ENCODE data around the gene SH3BP4. TPM values are rescaled to one million over a fixed set of nuclear protein-coding genes. Genes with fewer than 3 reads are reported as not detected.

SH3BP4 gene
- total RNA-seq, 2 donors from 2014 or later: not detected

DNA sequence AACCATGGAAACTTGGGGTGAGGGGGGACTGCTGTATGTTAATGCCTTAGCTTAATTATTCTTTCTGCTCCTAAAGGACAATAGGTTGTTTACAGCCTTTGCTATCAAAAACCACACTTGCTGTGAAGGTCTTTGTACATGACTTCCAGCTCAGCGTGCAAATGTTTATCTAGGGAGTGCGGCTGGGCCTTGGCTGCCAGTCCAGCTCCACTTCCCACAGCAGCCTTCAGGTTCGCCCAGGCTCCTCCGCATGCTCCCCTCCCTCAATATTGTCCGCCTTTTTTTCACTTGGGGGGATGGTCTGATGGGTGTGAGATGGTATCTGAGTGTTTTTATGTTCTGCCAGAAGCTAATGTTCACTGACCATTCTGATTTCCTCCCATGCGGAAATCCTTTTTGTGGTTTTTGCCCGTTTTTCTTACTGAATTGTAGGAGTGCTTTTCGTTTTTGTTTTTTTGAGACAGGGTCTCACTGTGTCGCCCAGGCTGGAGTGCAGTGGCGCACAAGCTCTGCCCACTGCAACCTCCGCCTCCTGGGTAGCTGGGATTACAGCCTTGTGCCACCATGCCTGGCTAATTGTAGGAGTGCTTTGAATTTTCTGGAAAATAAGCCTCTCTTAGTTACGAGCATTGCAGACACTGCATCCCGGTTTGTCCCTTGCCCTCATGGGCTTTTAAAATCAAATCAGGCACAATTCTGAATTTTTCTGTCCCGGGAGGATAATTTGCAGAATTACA, 28.8 kb downstream of the SH3BP4 start:
- Mint-ChIP-seq H3K27ac (no peak overlapping the region), H3K9me3 (no peaks in the 10 kb centered on the region), H3K27me3 (peaks cover 12% of the 10 kb centered on the region), H3K4me3 (no peak overlapping the region), H3K4me1 (no peaks in the 10 kb centered on the region), H3K36me3 (ENCODE audit: low read depth) (no peaks in the 10 kb centered on the region)
- ATAC-seq (replicated peaks): no peak

DNA sequence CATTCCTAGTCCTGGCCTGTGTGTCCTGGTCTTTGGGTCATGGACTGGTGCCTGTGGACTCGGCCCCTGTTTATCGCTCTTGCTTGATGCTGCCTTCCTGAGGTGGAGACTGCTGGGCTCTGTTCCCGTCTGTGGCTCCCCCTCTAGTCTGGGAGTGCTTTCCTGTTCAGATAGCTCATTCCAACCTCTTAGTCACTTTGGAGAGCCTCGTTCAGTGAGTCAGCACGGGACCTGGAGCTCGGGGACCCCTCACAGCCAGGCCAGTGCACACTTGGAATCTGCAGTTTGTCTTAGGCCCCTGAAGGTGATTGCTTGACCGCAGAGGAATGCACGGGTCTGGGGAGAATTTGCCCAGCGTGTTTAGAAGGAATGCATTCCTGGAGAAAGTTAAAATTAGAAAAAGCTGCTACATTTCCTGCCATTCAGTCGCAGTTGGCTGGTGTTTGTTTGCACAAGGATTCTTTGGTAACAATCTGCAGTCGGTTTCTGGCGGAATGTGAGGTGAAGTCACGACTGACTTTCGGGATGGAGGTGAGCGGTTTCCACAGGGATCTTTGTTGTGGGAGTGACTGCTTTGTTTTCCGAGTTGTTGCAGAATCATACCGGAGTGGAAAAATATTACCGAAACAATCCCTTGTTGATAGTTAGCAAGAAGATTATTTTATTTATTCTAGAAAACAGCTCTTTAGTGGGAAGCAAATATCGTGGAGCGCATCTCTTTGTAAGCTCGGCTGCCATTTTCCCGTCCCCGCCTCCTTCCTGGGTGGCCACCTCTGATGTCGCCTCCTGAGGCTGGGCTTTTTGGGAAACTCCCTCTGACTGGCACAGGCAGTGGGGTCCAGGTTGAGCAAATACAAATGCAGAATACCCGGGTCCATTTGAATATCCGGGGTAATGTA, 29.6 kb downstream of the SH3BP4 start:
- no peaks in the 10 kb centered on the region for H3K4me1 Mint-ChIP-seq
- H3K9me3 Mint-ChIP-seq: no peaks in the 10 kb centered on the region
- H3K36me3 Mint-ChIP-seq (ENCODE audit: low read depth): no peaks in the 10 kb centered on the region
- H3K4me3 Mint-ChIP-seq: no peak overlapping the region
- ATAC-seq (replicated peaks): no peak
- H3K27ac Mint-ChIP-seq: no peak overlapping the region
- H3K27me3 Mint-ChIP-seq: peaks cover 12% of the 10 kb centered on the region

DNA sequence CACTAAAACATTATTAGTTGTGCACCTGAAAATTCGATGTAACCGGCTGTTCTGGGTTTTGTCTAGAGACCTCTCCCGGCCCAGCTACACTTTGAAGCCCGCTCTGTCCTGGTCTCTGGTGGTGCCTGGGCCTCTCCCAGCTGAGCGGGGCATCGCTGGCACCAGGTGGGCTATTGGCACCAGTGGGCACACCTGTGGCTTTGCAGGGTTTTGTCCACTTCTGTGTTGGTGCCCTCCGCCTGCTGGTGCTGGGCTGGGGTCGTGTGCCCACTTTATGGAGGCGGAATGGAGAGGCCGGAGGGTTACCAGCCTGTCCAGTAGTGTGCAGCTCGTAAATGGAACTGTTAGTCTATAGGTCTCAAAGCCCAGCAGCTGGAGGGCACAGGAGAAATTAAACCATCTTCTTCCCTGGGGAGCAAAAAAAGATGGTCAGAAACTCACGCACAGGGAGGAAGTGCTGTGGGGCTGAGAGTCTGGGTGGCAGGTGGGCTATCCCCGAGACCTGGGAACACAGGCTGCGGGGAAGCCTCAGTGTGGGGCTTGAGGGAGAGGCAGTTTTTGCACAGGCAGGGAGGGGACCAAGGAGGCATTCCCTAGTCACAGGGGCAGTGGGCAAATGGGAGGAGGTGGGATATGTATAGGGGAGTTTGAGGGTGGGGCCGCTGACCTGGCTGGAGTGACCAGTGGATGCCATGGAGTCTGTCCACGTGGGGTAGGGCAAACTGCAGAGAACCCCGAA, 30.4 kb downstream of the SH3BP4 start:
- Mint-ChIP-seq H3K27ac (no peak overlapping the region), H3K9me3 (no peaks in the 10 kb centered on the region)
- ATAC-seq (replicated peaks): no peak

DNA sequence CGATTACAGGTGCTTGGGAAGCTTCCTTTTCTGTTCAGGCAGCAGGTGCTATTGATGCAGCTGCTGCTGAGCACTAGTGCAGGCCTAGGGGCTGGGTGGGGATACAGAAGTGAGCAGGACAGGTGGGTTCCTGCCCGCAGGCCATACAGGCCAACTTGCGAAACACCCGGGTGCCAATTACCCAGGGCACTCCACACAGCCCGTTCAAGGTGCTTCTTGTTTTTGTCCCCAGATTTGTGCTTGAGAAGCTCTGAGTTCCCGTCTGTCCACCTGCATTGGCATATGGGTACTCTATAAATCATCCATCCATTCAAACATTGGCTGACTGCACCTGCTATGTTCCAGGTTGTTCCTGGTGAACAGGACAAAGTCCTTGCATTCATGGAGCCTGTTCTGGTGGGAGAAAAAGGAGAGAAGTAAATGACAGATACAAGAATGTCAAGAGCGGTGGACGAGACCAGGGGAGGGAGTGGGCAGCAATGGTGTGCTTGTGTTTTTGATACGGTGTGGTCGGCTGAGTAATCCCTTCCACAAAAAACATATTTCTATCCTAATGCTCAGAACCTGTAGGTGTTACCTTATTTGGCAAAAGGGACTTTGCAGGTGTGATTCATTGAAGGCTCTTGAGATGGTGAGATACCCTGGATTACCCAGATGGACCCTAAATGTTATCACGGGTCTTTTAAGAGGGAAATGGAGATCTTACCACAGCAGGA, 31.4 kb downstream of the SH3BP4 start:
- Mint-ChIP-seq H3K4me1 (no peaks in the 10 kb centered on the region), H3K9me3 (no peaks in the 10 kb centered on the region)

More for the DNA sequence above, 30.4 kb downstream of the SH3BP4 start:
- peaks cover 12% of the 10 kb centered on the region for H3K27me3 Mint-ChIP-seq
- H3K4me3 Mint-ChIP-seq: no peak overlapping the region
- no peaks in the 10 kb centered on the region for H3K36me3 Mint-ChIP-seq (ENCODE audit: low read depth)
- H3K4me1 Mint-ChIP-seq: no peaks in the 10 kb centered on the region

DNA sequence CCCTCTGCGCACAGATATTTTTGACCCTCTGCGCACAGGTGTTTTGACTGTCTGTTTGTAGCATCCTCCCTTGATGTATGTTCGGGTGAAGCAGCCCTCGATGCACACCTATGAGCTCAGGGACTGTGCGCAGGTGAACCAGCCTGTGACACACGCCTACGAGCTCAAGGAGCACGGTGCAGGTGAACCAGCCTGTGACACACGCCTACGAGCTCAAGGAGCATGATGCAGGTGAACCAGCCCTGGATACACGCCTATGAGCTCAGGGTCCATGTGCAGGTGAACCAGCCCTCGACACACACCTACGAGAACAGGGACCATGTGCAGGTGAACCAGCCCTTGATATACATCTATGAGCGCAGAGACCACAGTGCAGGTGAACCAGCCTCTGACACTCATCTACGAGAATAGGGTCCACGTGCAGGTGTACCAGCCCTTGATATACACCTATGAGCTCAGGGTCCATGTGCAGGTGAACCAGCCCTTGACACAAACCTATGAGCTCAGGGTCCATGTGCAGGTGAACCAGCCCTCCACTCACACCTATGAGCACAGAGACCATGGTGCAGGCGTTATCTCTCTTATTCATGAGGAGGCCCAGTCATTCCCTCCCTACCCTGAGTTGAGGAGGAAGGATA, 33.9 kb downstream of the SH3BP4 start:
- Mint-ChIP-seq H3K36me3 (ENCODE audit: low read depth) (no peaks in the 10 kb centered on the region), H3K27ac (no peak overlapping the region), H3K27me3 (peaks cover 13% of the 10 kb centered on the region), H3K9me3 (no peaks in the 10 kb centered on the region), H3K4me3 (no peak overlapping the region), H3K4me1 (no peaks in the 10 kb centered on the region)
- ATAC-seq (replicated peaks): no peak

More for the DNA sequence above, 31.4 kb downstream of the SH3BP4 start:
- peaks cover 12% of the 10 kb centered on the region for H3K27me3 Mint-ChIP-seq
- ATAC-seq (replicated peaks): no peak
- no peaks in the 10 kb centered on the region for H3K36me3 Mint-ChIP-seq (ENCODE audit: low read depth)
- no peak overlapping the region for H3K4me3 Mint-ChIP-seq
- H3K27ac Mint-ChIP-seq: no peak overlapping the region

DNA sequence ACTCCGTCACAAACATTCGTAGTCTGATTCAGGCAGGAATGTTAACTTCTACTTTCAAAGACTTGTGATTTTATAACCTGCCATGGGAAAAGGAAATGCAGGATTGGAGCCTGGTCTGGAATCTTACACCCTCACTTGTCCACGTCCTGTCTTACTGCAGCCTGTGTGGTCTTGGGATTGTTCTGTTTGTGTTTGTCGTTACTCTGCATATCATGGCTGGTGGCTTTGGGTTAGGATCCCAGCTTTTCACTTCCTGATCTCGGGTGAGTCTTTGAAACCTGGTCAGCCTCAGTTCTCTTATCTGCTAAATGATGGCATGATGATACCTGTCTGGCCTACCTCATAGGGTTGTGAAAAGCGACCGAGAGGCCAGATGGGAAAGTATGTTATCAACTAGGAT, 34.6 kb downstream of the SH3BP4 start:
- no peak overlapping the region for H3K27ac Mint-ChIP-seq
- no peaks in the 10 kb centered on the region for H3K4me1 Mint-ChIP-seq
- ATAC-seq (replicated peaks): no peak
- H3K36me3 Mint-ChIP-seq (ENCODE audit: low read depth): no peaks in the 10 kb centered on the region
- no peak overlapping the region for H3K4me3 Mint-ChIP-seq
- peaks cover 14% of the 10 kb centered on the region for H3K27me3 Mint-ChIP-seq
- H3K9me3 Mint-ChIP-seq: no peaks in the 10 kb centered on the region

DNA sequence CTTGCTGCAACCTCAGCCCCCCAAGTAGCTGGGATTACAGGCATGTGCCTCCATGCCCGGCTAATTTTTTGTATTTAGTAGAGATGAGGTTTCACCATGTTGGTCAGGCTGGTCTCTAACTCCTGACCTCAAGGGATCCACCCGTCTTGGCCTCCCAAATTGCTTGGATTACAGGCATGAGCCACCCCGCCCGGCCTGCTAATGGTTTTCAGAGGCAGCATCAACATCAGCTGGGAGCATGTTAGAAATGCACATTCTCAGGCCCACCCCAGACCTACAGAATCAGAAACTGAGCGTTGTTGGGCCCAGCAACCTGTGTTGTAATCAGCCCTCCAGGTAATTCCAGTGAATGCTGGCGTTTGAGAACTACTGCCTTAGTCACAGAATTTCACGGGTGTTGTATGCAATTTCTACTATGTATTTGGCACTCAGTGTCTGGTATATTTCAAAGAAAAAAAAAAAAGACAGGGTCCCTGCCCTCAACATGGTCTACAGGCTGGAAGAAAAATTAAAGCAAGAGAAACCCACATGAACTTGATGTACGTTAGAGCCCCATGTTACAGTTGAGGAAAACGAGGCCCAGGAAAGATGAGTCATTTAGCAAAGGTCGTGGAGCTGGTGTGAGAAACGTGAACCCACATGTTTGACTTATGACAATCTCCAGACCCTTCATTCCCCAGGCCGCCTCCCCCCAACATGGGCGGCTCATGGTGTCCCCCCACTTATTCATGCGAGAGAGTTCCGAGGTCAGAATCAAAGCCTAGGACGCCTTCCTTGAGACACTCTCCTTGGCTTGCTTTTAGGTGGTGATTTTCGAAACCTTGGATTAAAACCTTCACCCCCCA, 35.3 kb downstream of the SH3BP4 start:
- Mint-ChIP-seq H3K27me3 (peaks cover 18% of the 10 kb centered on the region), H3K27ac (no peak overlapping the region), H3K4me1 (no peaks in the 10 kb centered on the region), H3K9me3 (no peaks in the 10 kb centered on the region), H3K4me3 (no peak overlapping the region), H3K36me3 (ENCODE audit: low read depth) (no peaks in the 10 kb centered on the region)
- ATAC-seq (replicated peaks): no peak

DNA sequence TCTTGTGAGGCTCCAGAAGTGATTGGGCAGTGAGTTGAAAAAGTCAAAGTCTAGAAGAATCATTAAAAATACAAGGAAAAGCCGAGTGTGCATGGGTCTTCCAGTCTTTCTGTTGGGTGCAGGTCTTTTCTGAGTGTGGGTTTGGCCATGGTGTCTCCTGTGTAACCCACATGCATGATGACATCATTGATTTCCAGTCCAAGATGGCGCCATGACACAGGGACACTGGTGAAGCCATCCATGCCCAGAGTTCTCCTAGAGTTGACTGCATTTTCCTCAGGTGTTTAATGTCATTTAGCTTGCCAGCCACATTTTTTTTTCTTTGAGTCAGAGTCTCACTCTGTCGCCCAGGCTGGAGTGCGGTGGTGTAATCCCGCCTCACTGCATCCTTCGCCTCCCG, 35.9 kb downstream of the SH3BP4 start:
- H3K27ac Mint-ChIP-seq: no peak overlapping the region
- no peak for ATAC-seq (replicated peaks)
- H3K36me3 Mint-ChIP-seq (ENCODE audit: low read depth): no peaks in the 10 kb centered on the region
- H3K27me3 Mint-ChIP-seq: peaks cover 13% of the 10 kb centered on the region
- H3K9me3 Mint-ChIP-seq: no peaks in the 10 kb centered on the region
- H3K4me1 Mint-ChIP-seq: no peaks in the 10 kb centered on the region
- no peak overlapping the region for H3K4me3 Mint-ChIP-seq

DNA sequence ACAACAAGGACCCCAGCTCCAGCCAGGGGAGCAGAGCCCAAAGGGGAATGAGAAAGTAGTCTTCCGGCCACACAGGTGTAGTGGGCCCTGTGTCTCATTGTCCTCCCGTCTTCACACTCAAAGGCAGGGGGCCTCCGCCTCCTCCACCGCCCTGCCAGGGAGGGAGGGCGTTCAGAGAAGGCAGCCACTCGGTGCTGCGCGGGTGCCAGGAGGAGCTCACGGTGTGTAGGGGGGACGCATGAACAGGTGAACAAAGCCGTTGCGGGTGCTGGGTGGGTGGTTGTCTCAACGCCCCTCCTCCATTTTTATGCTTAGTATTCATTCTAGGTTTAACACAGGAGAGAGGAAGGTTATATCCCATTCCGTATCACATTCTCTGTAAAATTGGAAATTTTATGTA, 36.7 kb downstream of the SH3BP4 start:
- H3K4me3 Mint-ChIP-seq: no peak overlapping the region
- no peak for ATAC-seq (replicated peaks)
- H3K36me3 Mint-ChIP-seq (ENCODE audit: low read depth): no peaks in the 10 kb centered on the region
- no peaks in the 10 kb centered on the region for H3K9me3 Mint-ChIP-seq
- H3K27ac Mint-ChIP-seq: no peak overlapping the region
- peaks cover 14% of the 10 kb centered on the region for H3K27me3 Mint-ChIP-seq
- H3K4me1 Mint-ChIP-seq: no peaks in the 10 kb centered on the region

DNA sequence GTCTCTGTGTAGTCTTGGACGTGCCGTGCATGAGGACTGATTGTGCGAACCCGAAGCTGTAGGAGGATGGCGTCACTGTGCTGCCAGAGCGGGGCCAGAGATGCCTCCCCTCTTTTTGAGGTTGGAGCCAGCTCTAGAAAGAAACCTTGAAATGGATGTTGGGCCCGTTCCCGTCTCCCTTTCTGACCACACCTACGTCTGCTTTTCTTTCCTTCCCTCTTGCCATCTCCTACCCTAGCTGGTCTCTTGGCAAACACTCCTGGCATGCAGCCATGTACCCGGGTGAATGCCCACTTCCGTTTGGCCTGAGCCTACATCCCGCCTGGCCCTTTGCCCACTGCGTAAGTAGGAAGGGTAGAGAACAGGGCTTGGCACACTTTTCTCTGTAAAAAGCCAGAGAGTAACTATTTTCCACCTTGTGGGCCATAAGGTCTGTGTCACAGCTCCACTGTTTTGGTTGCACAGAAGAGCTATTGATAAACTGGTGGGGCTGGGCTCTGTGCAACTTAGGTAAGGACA, 37.4 kb downstream of the SH3BP4 start:
- Mint-ChIP-seq H3K27ac (no peak overlapping the region), H3K27me3 (peaks cover 21% of the 10 kb centered on the region), H3K4me3 (no peak overlapping the region), H3K9me3 (no peaks in the 10 kb centered on the region), H3K36me3 (ENCODE audit: low read depth) (no peaks in the 10 kb centered on the region), H3K4me1 (no peaks in the 10 kb centered on the region)
- no peak for ATAC-seq (replicated peaks)

DNA sequence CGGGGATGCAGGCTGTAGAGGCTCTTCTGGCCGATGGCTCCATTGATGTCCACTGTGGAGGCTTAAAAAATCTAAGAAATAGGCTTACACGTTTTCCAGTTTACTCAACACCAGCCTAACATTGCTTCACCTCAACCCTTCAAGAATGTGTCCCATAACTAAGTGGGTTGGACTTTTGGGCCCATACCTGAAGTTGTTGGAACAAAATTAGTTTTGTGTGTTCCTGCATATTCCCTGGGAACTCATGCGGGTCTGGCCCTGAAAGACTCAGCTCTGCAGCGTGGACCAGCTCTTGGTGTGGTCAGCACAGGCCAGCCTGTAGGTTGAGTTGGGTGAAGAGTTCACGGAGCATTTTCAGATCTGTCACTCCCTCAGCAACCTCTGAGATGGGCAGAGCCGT, 38.5 kb downstream of the SH3BP4 start:
- H3K4me3 Mint-ChIP-seq: no peak overlapping the region
- H3K9me3 Mint-ChIP-seq: no peaks in the 10 kb centered on the region
- no peaks in the 10 kb centered on the region for H3K36me3 Mint-ChIP-seq (ENCODE audit: low read depth)
- ATAC-seq (replicated peaks): no peak
- no peak overlapping the region for H3K27ac Mint-ChIP-seq
- no peaks in the 10 kb centered on the region for H3K4me1 Mint-ChIP-seq
- peaks cover 25% of the 10 kb centered on the region for H3K27me3 Mint-ChIP-seq

DNA sequence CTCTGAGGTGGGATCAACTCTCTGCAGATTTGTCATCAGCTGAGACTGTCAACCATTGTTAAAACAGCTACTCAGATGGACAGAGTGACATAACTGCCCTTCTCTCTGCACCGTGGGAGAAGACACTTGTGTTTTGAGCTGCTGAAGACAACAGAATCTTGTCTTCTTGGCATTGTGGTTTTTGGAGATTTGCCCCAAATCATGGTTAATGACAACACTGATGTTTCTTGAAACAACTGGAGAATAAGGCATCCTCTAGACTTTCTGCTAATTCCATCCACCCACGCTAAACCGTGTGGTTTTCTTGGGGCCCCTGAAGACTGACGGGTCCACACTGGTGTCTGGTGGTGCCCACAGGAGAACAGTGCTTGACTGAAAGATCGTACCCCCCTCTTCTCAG, 39.5 kb downstream of the SH3BP4 start:
- H3K4me1 Mint-ChIP-seq: no peaks in the 10 kb centered on the region
- no peaks in the 10 kb centered on the region for H3K36me3 Mint-ChIP-seq (ENCODE audit: low read depth)
- no peak overlapping the region for H3K27ac Mint-ChIP-seq
- no peak for ATAC-seq (replicated peaks)
- no peak overlapping the region for H3K4me3 Mint-ChIP-seq
- H3K9me3 Mint-ChIP-seq: no peaks in the 10 kb centered on the region
- peaks cover 25% of the 10 kb centered on the region for H3K27me3 Mint-ChIP-seq

DNA sequence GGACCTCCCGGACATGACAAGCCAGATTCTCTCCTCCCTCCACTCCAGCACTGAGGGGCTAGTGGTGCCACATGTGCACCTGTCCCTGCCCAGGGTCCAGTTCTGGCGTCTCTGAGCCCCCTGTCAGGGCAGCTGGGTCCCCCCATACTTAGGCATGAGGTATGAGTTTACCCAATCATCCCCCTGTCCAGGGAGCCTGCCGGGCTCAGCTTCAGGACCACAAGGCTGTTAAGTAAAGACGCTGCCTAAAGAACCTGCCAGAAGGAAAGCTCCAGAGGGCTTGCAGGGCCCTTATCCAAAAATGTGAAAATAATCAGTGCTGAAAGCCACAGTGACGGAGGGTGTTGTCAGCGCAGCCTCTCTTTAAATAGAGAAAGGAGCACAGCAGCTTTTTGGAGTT, 40.0 kb downstream of the SH3BP4 start:
- Mint-ChIP-seq H3K27ac (no peak overlapping the region), H3K4me3 (no peak overlapping the region), H3K4me1 (no peaks in the 10 kb centered on the region), H3K27me3 (peaks cover 25% of the 10 kb centered on the region), H3K9me3 (no peaks in the 10 kb centered on the region), H3K36me3 (ENCODE audit: low read depth) (no peaks in the 10 kb centered on the region)
- no peak for ATAC-seq (replicated peaks)

All from activated T-helper 17 cell treated with anti-CD3 and anti-CD28 coated beads, Interleukin-2, amount 50 U/mL, for 72 hours (primary cell).